ENCODE data around the gene FRAS1. TPM values are rescaled to one million over a fixed set of nuclear protein-coding genes. Genes with fewer than 3 reads are reported as not detected.
"Not testable (repeated sequence)": the region's sequence is repeated elsewhere in the genome, so short reads cannot be mapped to it uniquely, and the experiment has no call there.

The FRAS1 gene
- total RNA-seq, 1 donor from 2014 or later, result 18.9 TPM

DNA sequence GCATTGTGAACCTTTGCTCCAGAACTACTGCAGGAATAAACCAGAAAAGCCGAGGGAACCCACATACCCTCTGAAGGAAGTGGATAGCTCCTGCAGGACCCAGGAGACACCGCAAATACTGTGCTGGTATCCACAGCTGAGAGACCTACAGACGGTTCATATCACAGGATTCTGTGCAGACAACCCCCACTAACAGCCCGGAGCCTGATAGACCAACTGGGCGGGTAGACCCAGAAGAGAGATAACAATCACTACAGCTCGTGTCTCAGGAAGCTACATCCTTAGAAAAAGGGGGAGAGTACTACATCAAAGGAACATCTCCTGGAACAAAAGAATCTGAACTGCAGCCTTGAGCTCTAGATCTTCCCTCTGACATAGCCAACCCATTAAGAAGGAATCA is 150.8 kb downstream of the FRAS1 start:
- DNase-seq (ENCODE audit: low spot score), result no peak
- peaks cover 4% of the 10 kb centered on the region for H3K27me3 Mint-ChIP-seq (ENCODE audit: low read depth)
- H3K9me3 Mint-ChIP-seq (ENCODE audit: low read depth), result no peaks in the 10 kb centered on the region
- no peak overlapping the region for H3K27ac Mint-ChIP-seq (ENCODE audit: unreplicated experiment)
- H3K4me1 Mint-ChIP-seq (ENCODE audit: low read depth), result no peaks in the 10 kb centered on the region
- no peaks in the 10 kb centered on the region for H3K36me3 Mint-ChIP-seq (ENCODE audit: low read depth)
- H3K4me3 Mint-ChIP-seq (ENCODE audit: unreplicated experiment), result no peak overlapping the region
- TF ChIP-seq, protein P1, sequence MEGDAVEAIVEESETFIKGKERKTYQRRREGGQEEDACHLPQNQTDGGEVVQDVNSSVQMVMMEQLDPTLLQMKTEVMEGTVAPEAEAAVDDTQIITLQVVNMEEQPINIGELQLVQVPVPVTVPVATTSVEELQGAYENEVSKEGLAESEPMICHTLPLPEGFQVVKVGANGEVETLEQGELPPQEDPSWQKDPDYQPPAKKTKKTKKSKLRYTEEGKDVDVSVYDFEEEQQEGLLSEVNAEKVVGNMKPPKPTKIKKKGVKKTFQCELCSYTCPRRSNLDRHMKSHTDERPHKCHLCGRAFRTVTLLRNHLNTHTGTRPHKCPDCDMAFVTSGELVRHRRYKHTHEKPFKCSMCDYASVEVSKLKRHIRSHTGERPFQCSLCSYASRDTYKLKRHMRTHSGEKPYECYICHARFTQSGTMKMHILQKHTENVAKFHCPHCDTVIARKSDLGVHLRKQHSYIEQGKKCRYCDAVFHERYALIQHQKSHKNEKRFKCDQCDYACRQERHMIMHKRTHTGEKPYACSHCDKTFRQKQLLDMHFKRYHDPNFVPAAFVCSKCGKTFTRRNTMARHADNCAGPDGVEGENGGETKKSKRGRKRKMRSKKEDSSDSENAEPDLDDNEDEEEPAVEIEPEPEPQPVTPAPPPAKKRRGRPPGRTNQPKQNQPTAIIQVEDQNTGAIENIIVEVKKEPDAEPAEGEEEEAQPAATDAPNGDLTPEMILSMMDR (IDR thresholded peaks at IDR 0.05), result no peak

DNA sequence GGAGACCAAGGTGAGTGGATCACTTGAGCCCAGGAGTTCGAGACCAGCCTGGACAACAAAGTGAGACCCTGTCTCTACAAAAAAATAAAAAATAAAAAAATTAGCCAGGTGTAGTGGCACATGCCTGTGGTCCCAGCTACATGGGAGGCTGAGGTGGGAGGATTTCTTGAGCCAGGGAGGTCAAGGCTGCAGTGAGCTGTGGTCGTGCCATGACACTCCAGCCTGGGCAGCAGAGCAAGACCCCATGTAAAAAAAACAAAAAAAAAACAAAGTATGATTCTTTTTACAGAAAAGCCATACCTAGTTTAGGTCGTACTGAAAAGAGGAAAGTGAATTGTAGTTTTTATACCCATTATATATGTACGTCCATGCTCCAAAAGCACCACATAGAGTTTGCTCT is 151.8 kb downstream of the FRAS1 start:
- H3K9me3 Mint-ChIP-seq (ENCODE audit: low read depth); H3K4me1 Mint-ChIP-seq (ENCODE audit: low read depth); H3K27ac Mint-ChIP-seq (ENCODE audit: unreplicated experiment); H3K4me3 Mint-ChIP-seq (ENCODE audit: unreplicated experiment); DNase-seq (ENCODE audit: low spot score); H3K27me3 Mint-ChIP-seq (ENCODE audit: low read depth); H3K36me3 Mint-ChIP-seq (ENCODE audit: low read depth): not testable (repeated sequence)

GRCh38 chr4:78210694-78211410 is 153.7 kb downstream of the FRAS1 start:
- Mint-ChIP-seq H3K27me3 (ENCODE audit: low read depth) (no peaks in the 10 kb centered on the region), H3K36me3 (ENCODE audit: low read depth) (no peaks in the 10 kb centered on the region), H3K4me3 (ENCODE audit: unreplicated experiment) (no peak overlapping the region), H3K4me1 (ENCODE audit: low read depth) (no peaks in the 10 kb centered on the region), H3K9me3 (ENCODE audit: low read depth) (no peaks in the 10 kb centered on the region), H3K27ac (ENCODE audit: unreplicated experiment) (no peak overlapping the region)
- TF ChIP-seq, protein P1 (IDR thresholded peaks at IDR 0.05), result no peak
- no peak for DNase-seq (ENCODE audit: low spot score)

GRCh38 chr4:78213218-78213617 is 156.1 kb downstream of the FRAS1 start:
- no peak for DNase-seq (ENCODE audit: low spot score)
- Mint-ChIP-seq H3K9me3 (ENCODE audit: low read depth) (no peaks in the 10 kb centered on the region), H3K36me3 (ENCODE audit: low read depth) (no peaks in the 10 kb centered on the region), H3K27me3 (ENCODE audit: low read depth) (no peaks in the 10 kb centered on the region), H3K4me3 (ENCODE audit: unreplicated experiment) (no peak overlapping the region), H3K4me1 (ENCODE audit: low read depth) (no peaks in the 10 kb centered on the region), H3K27ac (ENCODE audit: unreplicated experiment) (no peak overlapping the region)
- TF ChIP-seq, protein P1 (IDR thresholded peaks at IDR 0.05), result no peak

- H3K9me3 Mint-ChIP-seq (ENCODE audit: low read depth), result no peaks in the 10 kb centered on the region
- no peaks in the 10 kb centered on the region for H3K27me3 Mint-ChIP-seq (ENCODE audit: low read depth)
- H3K36me3 Mint-ChIP-seq (ENCODE audit: low read depth), result no peaks in the 10 kb centered on the region
- TF ChIP-seq, protein P1 (IDR thresholded peaks at IDR 0.05), result no peak
- no peak for DNase-seq (ENCODE audit: low spot score)
- H3K4me3 Mint-ChIP-seq (ENCODE audit: unreplicated experiment), result no peak overlapping the region
- no peak overlapping the region for H3K27ac Mint-ChIP-seq (ENCODE audit: unreplicated experiment)
- no peaks in the 10 kb centered on the region for H3K4me1 Mint-ChIP-seq (ENCODE audit: low read depth)
Observed at GRCh38 chr4:78214078-78214477, 157.0 kb downstream of the FRAS1 start.

- Mint-ChIP-seq H3K9me3 (ENCODE audit: low read depth) (no peaks in the 10 kb centered on the region), H3K27me3 (ENCODE audit: low read depth) (no peaks in the 10 kb centered on the region), H3K36me3 (ENCODE audit: low read depth) (no peaks in the 10 kb centered on the region), H3K4me1 (ENCODE audit: low read depth) (no peaks in the 10 kb centered on the region), H3K27ac (ENCODE audit: unreplicated experiment) (no peak overlapping the region), H3K4me3 (ENCODE audit: unreplicated experiment) (no peak overlapping the region)
- TF ChIP-seq, protein P1 (IDR thresholded peaks at IDR 0.05), result no peak
- DNase-seq (ENCODE audit: low spot score), result no peak
Observed at GRCh38 chr4:78217557-78217956, 160.4 kb downstream of the FRAS1 start.
